Measurements from ENCODE around the gene ZCCHC2. TPM values are rescaled to one million over a fixed set of nuclear protein-coding genes. Genes with fewer than 3 reads are reported as not detected.

The ZCCHC2 gene
- total RNA-seq, 1 donor from 2014 or later, result 18.5 TPM

GRCh38 chr18:62587689-62588088, 64.9 kb downstream of the ZCCHC2 start:
- TF ChIP-seq CTCF (IDR thresholded peaks at IDR 0.05; ENCODE audit: unreplicated experiment), result no peak
- H3K27ac Mint-ChIP-seq, result no peak overlapping the region
- peaks cover 8% of the 10 kb centered on the region for H3K36me3 Mint-ChIP-seq (ENCODE audit: insufficient read depth)
- H3K4me1 Mint-ChIP-seq (ENCODE audit: low read depth), result peaks cover 8% of the 10 kb centered on the region
- no peaks in the 10 kb centered on the region for H3K27me3 Mint-ChIP-seq
- DNase-seq (ENCODE audit: low spot score, unreplicated experiment), result no peak
- H3K9me3 Mint-ChIP-seq (ENCODE audit: low read depth), result peaks cover 7% of the 10 kb centered on the region
- no peak overlapping the region for H3K4me3 Mint-ChIP-seq (ENCODE audit: low read depth)

- Mint-ChIP-seq H3K4me1 (ENCODE audit: low read depth) (peaks cover 8% of the 10 kb centered on the region), H3K9me3 (ENCODE audit: low read depth) (peaks cover 10% of the 10 kb centered on the region), H3K36me3 (ENCODE audit: insufficient read depth) (peaks cover 8% of the 10 kb centered on the region), H3K27ac (no peak overlapping the region), H3K27me3 (no peaks in the 10 kb centered on the region), H3K4me3 (ENCODE audit: low read depth) (no peak overlapping the region)
- no peak for DNase-seq (ENCODE audit: low spot score, unreplicated experiment)
- TF ChIP-seq CTCF (IDR thresholded peaks at IDR 0.05; ENCODE audit: unreplicated experiment), result no peak
These were observed 65.4 kb downstream of the ZCCHC2 start for GRCh38 chr18:62588217-62588616.

GRCh38 chr18:62590799-62591590, 68.2 kb downstream of the ZCCHC2 start:
- TF ChIP-seq CTCF (IDR thresholded peaks at IDR 0.05; ENCODE audit: unreplicated experiment), result no peak
- no peak overlapping the region for H3K4me3 Mint-ChIP-seq (ENCODE audit: low read depth)
- H3K27ac Mint-ChIP-seq, result no peak overlapping the region
- no peak for DNase-seq (ENCODE audit: low spot score, unreplicated experiment)
- H3K9me3 Mint-ChIP-seq (ENCODE audit: low read depth), result peaks cover 10% of the 10 kb centered on the region
- peaks cover 3% of the 10 kb centered on the region for H3K36me3 Mint-ChIP-seq (ENCODE audit: insufficient read depth)
- H3K4me1 Mint-ChIP-seq (ENCODE audit: low read depth), result peaks cover 1% of the 10 kb centered on the region
- peaks cover 9% of the 10 kb centered on the region for H3K27me3 Mint-ChIP-seq

- TF ChIP-seq CTCF (IDR thresholded peaks at IDR 0.05; ENCODE audit: unreplicated experiment), result no peak
- Mint-ChIP-seq H3K9me3 (ENCODE audit: low read depth) (peaks cover 6% of the 10 kb centered on the region), H3K27me3 (peaks cover 47% of the 10 kb centered on the region), H3K4me1 (ENCODE audit: low read depth) (no peaks in the 10 kb centered on the region), H3K27ac (no peak overlapping the region), H3K36me3 (ENCODE audit: insufficient read depth) (peaks cover 3% of the 10 kb centered on the region), H3K4me3 (ENCODE audit: low read depth) (peak overlapping the region; percentile 67)
- peak; percentile 33 for DNase-seq (ENCODE audit: low spot score, unreplicated experiment)
These were observed 73.5 kb downstream of the ZCCHC2 start for GRCh38 chr18:62596145-62597005.

- DNase-seq (ENCODE audit: low spot score, unreplicated experiment), result no peak
- Mint-ChIP-seq H3K27me3 (peaks cover 54% of the 10 kb centered on the region), H3K4me3 (ENCODE audit: low read depth) (no peak overlapping the region), H3K9me3 (ENCODE audit: low read depth) (no peaks in the 10 kb centered on the region), H3K4me1 (ENCODE audit: low read depth) (no peaks in the 10 kb centered on the region), H3K36me3 (ENCODE audit: insufficient read depth) (no peaks in the 10 kb centered on the region), H3K27ac (no peak overlapping the region)
- no peak for TF ChIP-seq CTCF (IDR thresholded peaks at IDR 0.05; ENCODE audit: unreplicated experiment)
These were observed 79.0 kb downstream of the ZCCHC2 start for GRCh38 chr18:62601871-62602270.

Data from progenitor cell of endocrine pancreas (in vitro differentiated cells).